NCI-H774 (cell line): ENCODE measurements around the gene NCKAP1.

Experiments
- DNase-seq: peaks from one replicate; lab custom pipeline; 2025; lab: John Stamatoyannopoulos, UW

The NCKAP1 gene

GRCh38 chr2:182868054-182868796 lies 170.0 kb downstream of the NCKAP1 start:
- DNase-seq: no peak

GRCh38 chr2:182867426-182868053 lies 170.7 kb downstream of the NCKAP1 start:
- DNase-seq: no peak

GRCh38 chr2:182866461-182867406 lies 171.5 kb downstream of the NCKAP1 start, which contains the start of gene FRZB:
Gene FRZB, minus strand, starts transcription at chr2:182866637. Its CDS starts 85 bp downstream, at chr2:182866552.
- DNase-seq: no peak

- DNase-seq: no peak
Observed at GRCh38 chr2:182866095-182866460, 172.2 kb downstream of the NCKAP1 start.

GRCh38 chr2:182864949-182865570 lies 173.2 kb downstream of the NCKAP1 start:
- no peak for DNase-seq

- DNase-seq: no peak
Observed at GRCh38 chr2:182863642-182864041, 174.6 kb downstream of the NCKAP1 start.

GRCh38 chr2:182862091-182862490 lies 176.2 kb downstream of the NCKAP1 start:
- DNase-seq: no peak

GRCh38 chr2:182860858-182861257 lies 177.4 kb downstream of the NCKAP1 start:
- DNase-seq: no peak
